Osteocyte (in vitro differentiated cells): ENCODE results near the gene PRKCD. TPM values are rescaled to one million over a fixed set of nuclear protein-coding genes. Genes with fewer than 3 reads are reported as not detected.

ENCODE experiments used
- DNase-seq: peaks from one replicate; pipeline ENCODE4 v3.0.0; 2021; ENCODE audit warnings: mixed read lengths; ENCODE audit not compliant: unreplicated experiment; ENCODE audit errors: extremely low spot score
- H3K27ac Mint-ChIP-seq: one replicate; pipeline ENCODE4 v1.8.0; 2021; ENCODE audit warnings: mild to moderate bottlenecking, mixed read lengths; ENCODE audit not compliant: unreplicated experiment
- H3K27me3 Mint-ChIP-seq: one replicate; pipeline ENCODE4 v1.8.0; 2021; ENCODE audit warnings: mixed read lengths; ENCODE audit not compliant: unreplicated experiment
- H3K36me3 Mint-ChIP-seq: one replicate; pipeline ENCODE4 v1.8.0; 2021; ENCODE audit warnings: mixed read lengths; ENCODE audit not compliant: unreplicated experiment
- H3K4me1 Mint-ChIP-seq: one replicate; pipeline ENCODE4 v1.8.0; 2021; ENCODE audit warnings: mixed read lengths; ENCODE audit not compliant: unreplicated experiment
- H3K4me3 Mint-ChIP-seq: one replicate; pipeline ENCODE4 v1.8.0; 2021; ENCODE audit warnings: mild to moderate bottlenecking, moderate library complexity, mixed read lengths; ENCODE audit not compliant: unreplicated experiment
- H3K9me3 Mint-ChIP-seq: one replicate; pipeline ENCODE4 v1.8.0; 2021; ENCODE audit warnings: mixed read lengths; ENCODE audit not compliant: unreplicated experiment
- total RNA-seq: library from RNA; stranded (reverse); gene quantifications from 2 replicates; pipeline ENCODE4 v1.2.1, GENCODE V29; 2021
- TF ChIP-seq, protein P1 (sequence below): fragments of 200-600 bp; sonication (generic); IDR thresholded peaks from 2 replicates; pipeline ENCODE4 v1.5.0; 2021; ENCODE audit warnings: antibody characterized with exemption, mild to moderate bottlenecking, moderate library complexity

The PRKCD gene
- total RNA-seq, 1 donor from 2014 or later: 17.1 TPM

DNA sequence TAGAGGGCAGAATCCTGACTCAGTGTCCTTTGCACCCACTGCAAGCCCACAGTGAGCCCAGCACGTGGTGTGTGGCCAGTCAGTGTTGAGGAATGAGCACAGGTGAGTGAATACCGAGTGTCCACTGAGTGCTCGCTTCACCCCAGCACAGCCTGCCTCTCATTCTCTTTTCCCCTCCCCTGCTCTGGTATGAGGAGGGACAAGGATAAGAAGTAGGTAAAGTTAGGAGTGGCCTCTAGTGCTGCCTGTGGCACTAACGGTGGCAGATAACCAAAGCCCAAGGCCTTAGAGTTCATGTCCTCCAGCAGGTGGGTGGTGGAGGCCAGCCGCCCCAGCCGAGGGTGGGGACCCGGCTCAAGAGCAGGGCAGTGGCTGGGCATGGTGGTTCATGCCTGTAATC is 38.0 kb downstream of the PRKCD start:
- no peak overlapping the region for H3K4me3 Mint-ChIP-seq

GRCh38 chr3:53199834-53200233 is 38.8 kb downstream of the PRKCD start:
- H3K36me3 Mint-ChIP-seq: no peaks in the 10 kb centered on the region
- DNase-seq: no peak
- H3K27ac Mint-ChIP-seq: no peak overlapping the region
- no peaks in the 10 kb centered on the region for H3K27me3 Mint-ChIP-seq
- TF ChIP-seq, protein P1, sequence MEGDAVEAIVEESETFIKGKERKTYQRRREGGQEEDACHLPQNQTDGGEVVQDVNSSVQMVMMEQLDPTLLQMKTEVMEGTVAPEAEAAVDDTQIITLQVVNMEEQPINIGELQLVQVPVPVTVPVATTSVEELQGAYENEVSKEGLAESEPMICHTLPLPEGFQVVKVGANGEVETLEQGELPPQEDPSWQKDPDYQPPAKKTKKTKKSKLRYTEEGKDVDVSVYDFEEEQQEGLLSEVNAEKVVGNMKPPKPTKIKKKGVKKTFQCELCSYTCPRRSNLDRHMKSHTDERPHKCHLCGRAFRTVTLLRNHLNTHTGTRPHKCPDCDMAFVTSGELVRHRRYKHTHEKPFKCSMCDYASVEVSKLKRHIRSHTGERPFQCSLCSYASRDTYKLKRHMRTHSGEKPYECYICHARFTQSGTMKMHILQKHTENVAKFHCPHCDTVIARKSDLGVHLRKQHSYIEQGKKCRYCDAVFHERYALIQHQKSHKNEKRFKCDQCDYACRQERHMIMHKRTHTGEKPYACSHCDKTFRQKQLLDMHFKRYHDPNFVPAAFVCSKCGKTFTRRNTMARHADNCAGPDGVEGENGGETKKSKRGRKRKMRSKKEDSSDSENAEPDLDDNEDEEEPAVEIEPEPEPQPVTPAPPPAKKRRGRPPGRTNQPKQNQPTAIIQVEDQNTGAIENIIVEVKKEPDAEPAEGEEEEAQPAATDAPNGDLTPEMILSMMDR: peak; percentile 31
- no peaks in the 10 kb centered on the region for H3K9me3 Mint-ChIP-seq
- H3K4me3 Mint-ChIP-seq: no peak overlapping the region
- H3K4me1 Mint-ChIP-seq: peaks cover 11% of the 10 kb centered on the region

More for the DNA sequence above, 38.0 kb downstream of the PRKCD start:
- Mint-ChIP-seq H3K36me3 (no peaks in the 10 kb centered on the region), H3K27ac (no peak overlapping the region), H3K4me1 (peaks cover 18% of the 10 kb centered on the region), H3K9me3 (no peaks in the 10 kb centered on the region), H3K27me3 (no peaks in the 10 kb centered on the region)
- TF ChIP-seq, protein P1: no peak
- DNase-seq: no peak

DNA sequence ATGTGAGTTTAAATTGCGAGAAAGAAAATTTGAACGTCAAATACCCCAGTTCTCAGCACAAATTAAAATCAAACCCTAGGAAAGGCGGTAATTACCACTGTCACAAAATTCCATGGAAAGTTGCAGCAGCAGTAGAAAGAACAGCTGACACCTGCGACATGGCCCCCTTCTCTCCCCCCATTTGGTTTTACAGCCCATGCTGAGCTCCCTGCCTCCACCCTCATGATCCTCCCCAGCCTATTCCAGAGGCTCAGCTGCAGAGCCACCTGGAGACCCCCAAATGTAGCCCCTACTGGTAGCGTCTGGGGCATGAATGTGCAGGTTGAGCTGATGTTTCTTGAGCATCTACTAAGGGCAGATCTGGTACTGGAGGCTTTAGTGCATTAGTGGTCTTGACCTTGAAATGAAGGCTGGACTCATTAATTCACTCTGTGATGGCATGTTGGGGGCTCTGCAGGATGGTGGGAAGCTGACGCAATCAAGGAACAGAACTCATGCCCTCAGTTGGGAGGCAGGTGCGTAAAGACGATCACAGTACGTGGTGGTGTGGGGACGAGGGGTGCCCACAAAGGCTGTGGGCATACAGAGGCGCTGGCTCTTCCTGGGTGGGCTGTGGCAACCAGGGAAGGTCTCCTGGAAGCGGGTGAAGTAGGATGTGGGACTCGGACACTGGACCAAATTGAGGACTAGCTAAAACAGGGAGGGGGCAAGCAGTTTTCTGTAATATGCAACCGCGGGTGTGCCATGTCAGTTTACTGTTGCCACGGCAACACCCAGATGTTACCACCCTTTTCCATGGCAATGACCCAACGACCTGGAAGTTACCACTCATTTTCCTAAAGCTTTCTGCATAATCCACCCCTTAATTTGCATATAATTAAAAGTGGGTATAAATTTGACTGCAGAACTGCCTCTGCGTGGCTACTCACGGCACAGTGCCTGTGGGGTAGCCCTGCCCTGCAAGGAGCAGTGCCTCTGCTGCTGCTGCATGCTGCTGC is 39.8 kb downstream of the PRKCD start:
- H3K36me3 Mint-ChIP-seq: no peaks in the 10 kb centered on the region
- H3K4me1 Mint-ChIP-seq: peaks cover 5% of the 10 kb centered on the region
- no peak overlapping the region for H3K4me3 Mint-ChIP-seq
- DNase-seq: no peak
- H3K9me3 Mint-ChIP-seq: no peaks in the 10 kb centered on the region
- TF ChIP-seq, protein P1: no peak
- no peak overlapping the region for H3K27ac Mint-ChIP-seq
- H3K27me3 Mint-ChIP-seq: no peaks in the 10 kb centered on the region

GRCh38 chr3:53202331-53203015 is 41.5 kb downstream of the PRKCD start:
- Mint-ChIP-seq H3K27ac (no peak overlapping the region), H3K27me3 (no peaks in the 10 kb centered on the region), H3K36me3 (peaks cover 2% of the 10 kb centered on the region), H3K9me3 (no peaks in the 10 kb centered on the region), H3K4me1 (no peaks in the 10 kb centered on the region), H3K4me3 (no peak overlapping the region)
- TF ChIP-seq, protein P1: no peak
- DNase-seq: no peak
